Upper lobe of left lung (tissue), 6 donors: ENCODE data around the gene FASTKD2. TPM values are rescaled to one million over a fixed set of nuclear protein-coding genes. Genes with fewer than 3 reads are reported as not detected.

ENCODE experiments used
- ATAC-seq, 2 donors: fragments of 200-7000 bp; cut with Tn5 transposase; one replicate each; pipeline ENCODE4 v1.9.1; 2022; ENCODE audit warnings: mild to moderate bottlenecking in 2 of 2, moderate library complexity in 2 of 2; ENCODE audit not compliant: low FRiP score in 2 of 2
- DNase-seq, 2 donors: peaks; one replicate each; pipeline ENCODE4 v3.0.0-alpha.2; 2019 to 2020
- H3K27ac ChIP-seq, 4 donors: fragments of 200-600 bp; sonication (generic); one replicate each; pipeline ENCODE4 v1.5.1; 2016 to 2019
- H3K27me3 ChIP-seq, 4 donors: fragments of 200-600 bp; sonication (generic); one replicate each; pipeline ENCODE4 v1.5.1; 2017 to 2019
- H3K36me3 ChIP-seq, 4 donors: fragments of 200-600 bp; sonication (generic); one replicate each; pipeline ENCODE4 v1.5.1; 2016 to 2019
- H3K4me1 ChIP-seq, 4 donors: fragments of 200-600 bp; sonication (generic); one replicate each; pipeline ENCODE4 v1.5.1; 2018 to 2019
- H3K4me3 ChIP-seq, 4 donors: fragments of 200-600 bp; sonication (generic); one replicate each; pipeline ENCODE4 v1.5.1; 2017 to 2019; ENCODE audit warnings: mild to moderate bottlenecking in 2 of 4, moderate library complexity in 1 of 4
- H3K9me3 ChIP-seq, 4 donors: fragments of 200-600 bp; sonication (generic); one replicate each; pipeline ENCODE4 v1.5.1; 2018 to 2019
- EP300 ChIP-seq, 4 donors: sonication (generic); formaldehyde crosslinking; IDR thresholded peaks; one replicate each; pipeline ENCODE4 v1.5.1; 2017; ENCODE audit warnings: antibody characterized with exemption in 4 of 4, control low read depth in 2 of 4
- POLR2A ChIP-seq, 4 donors: fragments of 450-650 bp; IDR thresholded peaks; one replicate each; pipeline ENCODE4 v1.5.1; 2016 to 2017; ENCODE audit warnings: antibody characterized with exemption in 4 of 4, mild to moderate bottlenecking in 2 of 4
- POLR2AphosphoS5 ChIP-seq, 2 donors: sonication (generic); formaldehyde crosslinking; IDR thresholded peaks; one replicate each; pipeline ENCODE4 v1.5.1; 2017; ENCODE audit warnings: antibody characterized with exemption in 2 of 2
- WGBS, 2 donors: methylation state at CpG; one replicate each; pipeline ENCODE4 v1.1.5; 2017 to 2018; 5-methylcytosine and 5-hydroxymethylcytosine counted together
- total RNA-seq, 6 donors: library from RNA; depleted of rRNA in 4 of 6; stranded (reverse); fragments of >200 nt in 4 of 6; gene quantifications; one replicate each; pipeline versions ENCODE4 v1.1.0 to v1.2.1, GENCODE V29; 2016 to 2021
- TF ChIP-seq, protein P1 (sequence below), 6 experiments: fragments of 450-650 bp in 4 of 6; fragments of 200-600 bp in 2 of 6; sonication (generic) in 2 of 6; IDR thresholded peaks; one replicate each; pipeline ENCODE4 v1.5.1; 2016 to 2019; ENCODE audit warnings: antibody characterized with exemption in 6 of 6
- donor health status: DM: no; HTN: no; CAD: no; lungs with moderate emphysema.
- donor health status: DM: no; HTN: yes; CAD: no; lungs with severe emphysema.

FASTKD2 gene
- total RNA-seq, 6 donors from 2014 or later = 10.7 to 32.8 (median 21.1) TPM

DNA sequence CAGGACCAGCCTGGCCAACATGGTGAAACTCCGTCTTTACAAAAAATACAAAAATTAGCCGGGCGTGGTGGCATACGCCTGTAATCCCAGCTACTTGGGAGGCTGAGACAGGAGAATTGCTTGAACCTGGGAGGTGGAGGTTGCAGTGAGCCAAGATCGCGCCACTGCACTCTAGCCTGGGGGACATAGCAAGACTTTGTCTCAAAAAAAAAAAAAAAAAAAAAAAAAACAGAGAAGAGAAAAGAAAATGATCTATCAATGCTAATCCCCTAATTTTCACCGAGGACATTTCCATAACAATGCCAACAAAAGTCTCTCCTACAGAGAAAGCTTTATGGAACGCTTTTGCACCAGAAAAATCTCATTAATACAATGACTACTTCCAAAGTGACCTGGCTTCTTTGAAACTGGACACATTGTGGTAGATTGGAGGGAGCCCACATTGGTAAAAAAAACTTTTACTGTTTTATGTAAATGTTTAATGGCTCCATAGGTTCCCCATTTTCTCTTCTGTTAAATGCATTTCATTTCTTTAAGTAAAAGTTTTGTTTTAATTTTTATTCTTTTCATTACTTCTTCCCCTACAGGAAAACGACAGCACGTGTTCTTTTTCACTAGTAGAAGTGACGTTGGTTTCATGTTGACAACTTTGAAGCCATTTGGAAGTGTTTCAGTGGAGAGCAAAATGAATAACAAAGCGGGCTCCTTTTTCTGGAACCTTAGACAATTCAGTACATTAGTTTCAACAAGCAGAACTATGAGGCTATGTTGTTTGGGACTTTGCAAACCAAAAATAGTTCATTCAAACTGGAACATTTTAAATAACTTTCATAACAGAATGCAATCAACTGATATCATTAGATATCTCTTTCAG, 888 bp downstream of the FASTKD2 start:
- no peak for DNase-seq
- WGBS, 2 donors = 36 to 43% methylated on average over 12 of the region's 12 CpGs
- peaks cover 0 to 22% (median 5%) of the 10 kb centered on the region in 4 donors for H3K36me3 ChIP-seq
- peak overlapping the region; percentile 82 to 90 (median 86) for H3K27ac ChIP-seq
- TF ChIP-seq, protein P1, sequence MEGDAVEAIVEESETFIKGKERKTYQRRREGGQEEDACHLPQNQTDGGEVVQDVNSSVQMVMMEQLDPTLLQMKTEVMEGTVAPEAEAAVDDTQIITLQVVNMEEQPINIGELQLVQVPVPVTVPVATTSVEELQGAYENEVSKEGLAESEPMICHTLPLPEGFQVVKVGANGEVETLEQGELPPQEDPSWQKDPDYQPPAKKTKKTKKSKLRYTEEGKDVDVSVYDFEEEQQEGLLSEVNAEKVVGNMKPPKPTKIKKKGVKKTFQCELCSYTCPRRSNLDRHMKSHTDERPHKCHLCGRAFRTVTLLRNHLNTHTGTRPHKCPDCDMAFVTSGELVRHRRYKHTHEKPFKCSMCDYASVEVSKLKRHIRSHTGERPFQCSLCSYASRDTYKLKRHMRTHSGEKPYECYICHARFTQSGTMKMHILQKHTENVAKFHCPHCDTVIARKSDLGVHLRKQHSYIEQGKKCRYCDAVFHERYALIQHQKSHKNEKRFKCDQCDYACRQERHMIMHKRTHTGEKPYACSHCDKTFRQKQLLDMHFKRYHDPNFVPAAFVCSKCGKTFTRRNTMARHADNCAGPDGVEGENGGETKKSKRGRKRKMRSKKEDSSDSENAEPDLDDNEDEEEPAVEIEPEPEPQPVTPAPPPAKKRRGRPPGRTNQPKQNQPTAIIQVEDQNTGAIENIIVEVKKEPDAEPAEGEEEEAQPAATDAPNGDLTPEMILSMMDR (IDR thresholded peaks at IDR 0.05) = no peak
- TF ChIP-seq EP300 (IDR thresholded peaks at IDR 0.05) (no peak), POLR2A (IDR thresholded peaks at IDR 0.05) (no peak), POLR2AphosphoS5 (IDR thresholded peaks at IDR 0.05) (no peak)
- H3K9me3 ChIP-seq = no peaks in the 10 kb centered on the region
- ATAC-seq = no peak
- H3K27me3 ChIP-seq = no peaks in the 10 kb centered on the region
- peak overlapping the region; percentile 43 to 87 (median 72) for H3K4me3 ChIP-seq
- H3K4me1 ChIP-seq = peaks cover 10 to 25% (median 15%) of the 10 kb centered on the region in 4 donors

DNA sequence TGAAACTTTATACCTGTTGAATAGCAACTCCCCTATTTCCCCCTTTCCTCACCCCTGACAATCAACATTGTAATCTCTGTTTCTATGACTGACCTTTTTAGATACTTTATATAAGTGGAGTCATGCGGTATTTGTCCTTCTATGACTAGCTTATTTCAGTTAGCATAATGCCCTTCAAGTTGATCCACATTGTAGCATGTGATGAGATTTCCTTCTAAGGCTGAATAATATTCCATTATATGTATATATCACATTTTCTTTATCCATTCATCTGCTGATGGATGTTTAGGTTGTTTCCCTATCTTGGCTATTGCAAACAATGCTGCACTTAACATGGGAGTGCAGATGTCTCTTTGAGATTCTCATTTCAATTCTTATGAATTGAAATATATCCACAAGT, 9.5 kb downstream of the FASTKD2 start:
- no peak for DNase-seq
- Histone ChIP-seq H3K27me3 (no peaks in the 10 kb centered on the region), H3K4me1 (no peaks in the 10 kb centered on the region), H3K27ac (no peak overlapping the region), H3K4me3 (no peak overlapping the region), H3K9me3 (peaks cover 0 to 7% (median 0%) of the 10 kb centered on the region in 4 donors), H3K36me3 (peaks cover 12 to 86% (median 30%) of the 10 kb centered on the region in 4 donors)
- no peak for ATAC-seq
- 94 to 96% methylated on average over 1 of the region's 1 CpG for WGBS, 2 donors
- TF ChIP-seq POLR2AphosphoS5 (IDR thresholded peaks at IDR 0.05) (no peak), POLR2A (IDR thresholded peaks at IDR 0.05) (no peak), EP300 (IDR thresholded peaks at IDR 0.05) (no peak)
- TF ChIP-seq, protein P1 (IDR thresholded peaks at IDR 0.05) = no peak

GRCh38 chr2:206776432-206776831, 11.0 kb downstream of the FASTKD2 start:
- no peaks in the 10 kb centered on the region for H3K4me1 ChIP-seq
- H3K9me3 ChIP-seq = peaks cover 0 to 12% (median 0%) of the 10 kb centered on the region in 4 donors
- no peak for TF ChIP-seq POLR2AphosphoS5 (IDR thresholded peaks at IDR 0.05)
- TF ChIP-seq, protein P1 (IDR thresholded peaks at IDR 0.05) = no peak
- no peak for TF ChIP-seq EP300 (IDR thresholded peaks at IDR 0.05)
- no peak for TF ChIP-seq POLR2A (IDR thresholded peaks at IDR 0.05)
- ATAC-seq = no peak
- DNase-seq = no peak
- H3K27ac ChIP-seq = no peak overlapping the region
- H3K4me3 ChIP-seq = no peak overlapping the region
- H3K27me3 ChIP-seq = no peaks in the 10 kb centered on the region
- H3K36me3 ChIP-seq = peaks cover 13 to 86% (median 26%) of the 10 kb centered on the region in 4 donors

GRCh38 chr2:206780671-206781070, 15.3 kb downstream of the FASTKD2 start:
- Histone ChIP-seq H3K9me3 (peaks cover 0 to 12% (median 0%) of the 10 kb centered on the region in 4 donors), H3K27me3 (no peaks in the 10 kb centered on the region), H3K4me1 (no peaks in the 10 kb centered on the region), H3K27ac (no peak overlapping the region), H3K36me3 (peaks cover 4 to 84% (median 35%) of the 10 kb centered on the region in 4 donors), H3K4me3 (no peak overlapping the region)
- DNase-seq = no peak
- ATAC-seq = no peak
- TF ChIP-seq, protein P1 (IDR thresholded peaks at IDR 0.05) = no peak
- WGBS, 2 donors = 94 to 95% methylated on average over 2 of the region's 2 CpGs
